WTC11 (cell line): ENCODE results near the gene AKAP11. TPM values are rescaled to one million over a fixed set of nuclear protein-coding genes. Genes with fewer than 3 reads are reported as not detected.
"Not testable (repeated sequence)": the region's sequence is repeated elsewhere in the genome, so short reads cannot be mapped to it uniquely, and the experiment has no call there.

Source experiments
- ATAC-seq: fragments of 200-7000 bp; cut with Tn5 transposase; 2 replicates; pipeline ENCODE4 v1.10.0; 2021; ENCODE audit warnings: mild to moderate bottlenecking, moderate library complexity
- CTCF ChIA-PET: fragments of 300-600 bp; sonication (Branson Sonifier 250); formaldehyde crosslinking; loops from one replicate; lab custom pipeline; 2021; ENCODE audit warnings: antibody characterized with exemption; lab: Charles Lee
- POLR2A ChIA-PET: fragments of 350-600 bp; sonication (Branson Sonifier 250); formaldehyde crosslinking; loops from one replicate; lab custom pipeline; 2021; ENCODE audit warnings: antibody characterized with exemption; lab: Charles Lee
- DNase-seq: peaks from one replicate; pipeline ENCODE4 v3.0.0; 2021; ENCODE audit warnings: low spot score
- H3K27ac Mint-ChIP-seq: 2 replicates; pipeline ENCODE4 v1.8.0; 2021; ENCODE audit warnings: mixed read lengths
- H3K27me3 Mint-ChIP-seq: 2 replicates; pipeline ENCODE4 v1.8.0; 2021; ENCODE audit warnings: low read depth, mild to moderate bottlenecking, moderate library complexity, mixed read lengths
- H3K36me3 Mint-ChIP-seq: 2 replicates; pipeline ENCODE4 v1.8.0; 2021; ENCODE audit warnings: mixed read lengths
- H3K4me1 Mint-ChIP-seq: 2 replicates; pipeline ENCODE4 v1.8.0; 2022; ENCODE audit warnings: mixed read lengths
- H3K4me3 Mint-ChIP-seq: 2 replicates; pipeline ENCODE4 v1.8.0; 2021; ENCODE audit warnings: mild to moderate bottlenecking, moderate library complexity, mixed read lengths
- H3K9me3 Mint-ChIP-seq: 2 replicates; pipeline ENCODE4 v1.8.0; 2021; ENCODE audit warnings: mixed read lengths
- AR ChIP-seq: fragments of 250-450 bp; sonication (Bioruptor Pico); IDR thresholded peaks from 2 replicates; pipeline ENCODE4 v1.9.0; 2021; ENCODE audit warnings: mild to moderate bottlenecking
- ARID4B ChIP-seq: sonication (generic); formaldehyde crosslinking; IDR thresholded peaks from 2 replicates; pipeline ENCODE4 v1.8.0; 2023; ENCODE audit warnings: missing genetic modification reagents, mild to moderate bottlenecking, borderline replicate concordance
- CREB1 ChIP-seq: sonication (generic); formaldehyde crosslinking; IDR thresholded peaks from 2 replicates; pipeline ENCODE4 v1.8.0; 2023; ENCODE audit warnings: mild to moderate bottlenecking, missing genetic modification reagents
- E2F1 ChIP-seq: sonication (generic); formaldehyde crosslinking; IDR thresholded peaks from 2 replicates; pipeline ENCODE4 v1.8.0; 2022; ENCODE audit warnings: mild to moderate bottlenecking, missing genetic modification reagents
- ERG ChIP-seq: fragments of 250-450 bp; sonication (Bioruptor Pico); IDR thresholded peaks from 2 replicates; pipeline ENCODE4 v1.8.0; 2021; ENCODE audit warnings: mild to moderate bottlenecking
- ESRRA ChIP-seq: sonication (generic); formaldehyde crosslinking; IDR thresholded peaks from 2 replicates; pipeline ENCODE4 v1.8.1; 2022; ENCODE audit warnings: mild to moderate bottlenecking, missing genetic modification reagents, borderline replicate concordance
- FOXK1 ChIP-seq: sonication (generic); formaldehyde crosslinking; IDR thresholded peaks from 2 replicates; pipeline ENCODE4 v1.8.0; 2022; ENCODE audit warnings: mild to moderate bottlenecking, moderate library complexity, missing genetic modification reagents
- NFATC4 ChIP-seq: fragments of 250-450 bp; sonication (Bioruptor Pico); IDR thresholded peaks from 2 replicates; pipeline ENCODE4 v1.9.0; 2021; ENCODE audit warnings: mild to moderate bottlenecking
- NFYB ChIP-seq: sonication (generic); formaldehyde crosslinking; conservative IDR thresholded peaks from 2 replicates; pipeline ENCODE4 v1.8.0; 2022; ENCODE audit warnings: low read depth, missing genetic modification reagents
- OVOL2 ChIP-seq: fragments of 250-450 bp; sonication (Bioruptor Pico); IDR thresholded peaks from 2 replicates; pipeline ENCODE4 v1.9.0; 2021; ENCODE audit warnings: mild to moderate bottlenecking, borderline replicate concordance
- PRRX2 ChIP-seq: fragments of 250-450 bp; sonication (Bioruptor Pico); IDR thresholded peaks from 2 replicates; pipeline ENCODE4 v1.8.0; 2021; ENCODE audit warnings: mild to moderate bottlenecking
- RELA ChIP-seq: sonication (generic); formaldehyde crosslinking; IDR thresholded peaks from 2 replicates; pipeline ENCODE4 v1.8.1; 2022; ENCODE audit warnings: missing genetic modification reagents, mild to moderate bottlenecking, borderline replicate concordance
- SP1 ChIP-seq: sonication (generic); formaldehyde crosslinking; conservative IDR thresholded peaks from 2 replicates; pipeline ENCODE4 v1.8.1; 2022; ENCODE audit warnings: missing genetic modification reagents
- USF2 ChIP-seq: sonication (generic); formaldehyde crosslinking; IDR thresholded peaks from 2 replicates; pipeline ENCODE4 v1.8.1; 2023; ENCODE audit warnings: mild to moderate bottlenecking, missing genetic modification reagents, moderate library complexity
- ZNF121 ChIP-seq: sonication (generic); formaldehyde crosslinking; IDR thresholded peaks from 2 replicates; pipeline ENCODE4 v1.8.0; 2023; ENCODE audit warnings: missing genetic modification reagents
- ZNF138 ChIP-seq: sonication (generic); formaldehyde crosslinking; conservative IDR thresholded peaks from 2 replicates; pipeline ENCODE4 v1.8.1; 2022; ENCODE audit warnings: mild to moderate bottlenecking, moderate library complexity, missing genetic modification reagents
- ZNF219 ChIP-seq: sonication (generic); formaldehyde crosslinking; IDR thresholded peaks from 2 replicates; pipeline ENCODE4 v1.8.0; 2023; ENCODE audit warnings: missing genetic modification reagents, mild to moderate bottlenecking, borderline replicate concordance
- ZNF263 ChIP-seq: sonication (generic); formaldehyde crosslinking; IDR thresholded peaks from 2 replicates; pipeline ENCODE4 v1.8.1; 2022; ENCODE audit warnings: low read depth, mild to moderate bottlenecking, moderate library complexity, missing genetic modification reagents
- ZNF416 ChIP-seq: fragments of 250-450 bp; sonication (Bioruptor Pico); IDR thresholded peaks from 2 replicates; pipeline ENCODE4 v1.9.0; 2021; ENCODE audit warnings: mild to moderate bottlenecking, inconsistent platforms
- total RNA-seq: library from RNA; stranded (reverse); gene quantifications from 3 replicates; pipeline ENCODE4 v1.2.3, GENCODE V29; 2021

The AKAP11 gene
- total RNA-seq, 1 experiment from 2014 or later: 16.7 TPM

GRCh38 chr13:42225051-42225450, 46.9 kb upstream of the AKAP11 start (continued):
- TF ChIP-seq ARID4B: no peak
- no peak for TF ChIP-seq NFYB (CRISPR knock-in tag)
- TF ChIP-seq SP1: no peak
- no peak for TF ChIP-seq ZNF416 (CRISPR knock-in tag)
- TF ChIP-seq FOXK1 (CRISPR knock-in tag): no peak
- no peak for TF ChIP-seq USF2 (CRISPR knock-in tag)
- no peak for TF ChIP-seq ZNF138
- TF ChIP-seq ZNF263 (CRISPR knock-in tag): no peak
- TF ChIP-seq AR (CRISPR knock-in tag): no peak
- TF ChIP-seq ZNF121 (CRISPR knock-in tag): no peak
- no peak for TF ChIP-seq OVOL2 (CRISPR knock-in tag)

GRCh38 chr13:42226759-42227158, 45.2 kb upstream of the AKAP11 start:
- H3K27ac Mint-ChIP-seq, DNase-seq: not testable (repeated sequence)

GRCh38 chr13:42228527-42228926, 43.4 kb upstream of the AKAP11 start:
- CTCF ChIA-PET: no interaction called here
- 0 out of 2 replicates have a peak, but pooled peaks cover 4% of the 10 kb centered on the region for H3K9me3 Mint-ChIP-seq
- peaks cover 9% of the 10 kb centered on the region for H3K4me1 Mint-ChIP-seq
- peaks cover 12% of the 10 kb centered on the region for H3K36me3 Mint-ChIP-seq
- H3K27me3 Mint-ChIP-seq: no peaks in the 10 kb centered on the region
- 0 out of 2 replicates have a peak overlapping the region, but pooled peaks have one; percentile 5 for H3K27ac Mint-ChIP-seq
- H3K4me3 Mint-ChIP-seq: no peak overlapping the region
- ATAC-seq (no peak), DNase-seq (no peak)
- POLR2A ChIA-PET: no interaction called here
- TF ChIP-seq NFATC4 (CRISPR knock-in tag) (no peak), ERG (no peak), CREB1 (CRISPR knock-in tag) (no peak), ZNF138 (no peak), ZNF219 (no peak), E2F1 (CRISPR knock-in tag) (no peak), PRRX2 (no peak), RELA (CRISPR knock-in tag) (no peak), ESRRA (no peak)

More at GRCh38 chr13:42226759-42227158, 45.2 kb upstream of the AKAP11 start:
- POLR2A ChIA-PET, ATAC-seq, CTCF ChIA-PET, H3K27me3 Mint-ChIP-seq, H3K9me3 Mint-ChIP-seq, H3K4me3 Mint-ChIP-seq, H3K4me1 Mint-ChIP-seq: not testable (repeated sequence)
- H3K36me3 Mint-ChIP-seq: peaks cover 12% of the 10 kb centered on the region
